Natural killer cell treated with Interleukin-12 subunit alpha and Interleukin-12 subunit beta and Interleukin-15 and Interleukin-18, amount 100 ng/mL, for 72 hours (primary cell): ENCODE measurements around the gene GADD45G. TPM values are rescaled to one million over a fixed set of nuclear protein-coding genes. Genes with fewer than 3 reads are reported as not detected.

ENCODE experiments used
- ATAC-seq, 2 donors: fragments of 150-1000 bp; cut with Tn5 transposase in 1 of 2; sonication (Bioruptor Pico), chemical (Tn5 transposase) in 1 of 2; 2 replicates each; pipeline ENCODE4 v1.10.0; 2021
- DNase-seq: peaks from one replicate; pipeline ENCODE4 v3.0.0; 2022; ENCODE audit warnings: low spot score
- H3K27ac Mint-ChIP-seq, 2 donors: 1 replicate in 1 of 2; 2 replicates in 1 of 2; pipeline ENCODE4 v1.8.0; 2022; ENCODE audit warnings: mixed read lengths in 2 of 2, mild to moderate bottlenecking in 1 of 2, moderate library complexity in 1 of 2
- H3K27me3 Mint-ChIP-seq, 2 donors: 1 replicate in 1 of 2; 2 replicates in 1 of 2; pipeline ENCODE4 v1.8.0; 2022; ENCODE audit warnings: mixed read lengths in 2 of 2
- H3K36me3 Mint-ChIP-seq: one replicate; pipeline ENCODE4 v1.8.0; 2022; ENCODE audit warnings: mixed read lengths
- H3K4me1 Mint-ChIP-seq, 2 donors: 1 replicate in 1 of 2; 2 replicates in 1 of 2; pipeline ENCODE4 v1.8.0; 2022; ENCODE audit warnings: low read depth in 2 of 2, mixed read lengths in 2 of 2, mild to moderate bottlenecking in 1 of 2
- H3K4me3 Mint-ChIP-seq: one replicate; pipeline ENCODE4 v1.8.0; 2022; ENCODE audit warnings: mixed read lengths
- H3K9me3 Mint-ChIP-seq: 2 replicates; pipeline ENCODE4 v1.8.0; 2022; ENCODE audit warnings: mixed read lengths
- total RNA-seq, 2 donors: library from RNA; stranded (reverse); gene quantifications; one replicate each; pipeline ENCODE4 v1.2.3, GENCODE V29; 2022

GADD45G gene, protein sequence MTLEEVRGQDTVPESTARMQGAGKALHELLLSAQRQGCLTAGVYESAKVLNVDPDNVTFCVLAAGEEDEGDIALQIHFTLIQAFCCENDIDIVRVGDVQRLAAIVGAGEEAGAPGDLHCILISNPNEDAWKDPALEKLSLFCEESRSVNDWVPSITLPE
- total RNA-seq: 10 to 100 TPM; 24.3 to 68.6 TPM

- Mint-ChIP-seq H3K9me3 (no peaks in the 10 kb centered on the region), H3K4me1 (peaks cover 19 to 23% of the 10 kb centered on the region in 2 donors), H3K36me3 (no peaks in the 10 kb centered on the region), H3K27me3 (peaks cover 2 to 26% of the 10 kb centered on the region in 2 donors), H3K27ac (peak within 1 kb of the TSS; percentile 66 to 94), H3K4me3 (peak within 1 kb of the TSS; percentile 88)
- DNase-seq (peak; percentile 95), ATAC-seq (peak; percentile 85 to 88)
Measured at GRCh38 chr9:89604729-89605464, at the start of gene GADD45G. Gene GADD45G (plus strand): TSS chr9:89605012. CDS start chr9:89605122, 110 bp downstream.

- Mint-ChIP-seq H3K4me3 (no peak overlapping the region), H3K36me3 (no peaks in the 10 kb centered on the region), H3K27me3 (no peaks in the 10 kb centered on the region), H3K9me3 (no peaks in the 10 kb centered on the region), H3K4me1 (peaks cover 24 to 39% of the 10 kb centered on the region in 2 donors), H3K27ac (peak overlapping the region; percentile 5 to 77)
- no peak for DNase-seq
- ATAC-seq: no peak
Measured at GRCh38 chr9:89555036-89555415, 49.8 kb upstream of the GADD45G start.

- DNase-seq: no peak
Measured at GRCh38 chr9:89555451-89556375, 49.1 kb upstream of the GADD45G start.

DNA sequence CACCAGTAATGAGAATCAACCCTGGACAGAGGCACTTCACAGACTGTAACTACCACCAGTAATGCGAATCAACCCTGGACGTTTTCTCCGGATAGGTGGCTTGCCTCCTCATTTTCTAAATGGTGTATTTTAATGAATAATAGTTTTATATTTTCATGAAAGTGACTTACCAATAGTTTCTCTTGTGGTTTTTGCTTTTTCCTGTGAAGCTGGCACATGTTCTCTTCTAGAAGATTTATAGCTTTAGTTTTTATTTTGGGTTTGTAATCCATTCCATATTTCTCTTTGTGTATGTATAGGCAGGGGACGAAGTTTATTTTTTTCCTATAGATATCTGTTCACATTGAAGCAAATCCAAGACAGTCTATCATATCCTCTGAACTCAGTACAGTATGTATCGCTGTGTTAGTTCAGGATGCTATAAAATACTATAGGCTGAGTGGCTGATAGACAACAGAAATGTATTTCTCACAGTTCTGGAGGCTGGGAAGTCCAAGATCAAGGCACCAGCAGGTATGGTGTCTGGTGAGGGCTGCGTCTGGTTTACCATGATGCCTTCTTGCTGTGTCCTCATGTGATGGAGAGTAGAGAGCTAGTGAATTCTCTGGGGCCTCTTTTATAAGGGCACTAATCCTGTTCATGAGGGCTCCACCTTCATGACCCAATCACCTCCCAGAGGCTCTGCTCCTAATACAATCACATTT lies 46.5 kb upstream of the GADD45G start:
- Mint-ChIP-seq H3K4me1 (peaks cover 20 to 33% of the 10 kb centered on the region in 2 donors), H3K4me3 (no peak overlapping the region), H3K36me3 (no peaks in the 10 kb centered on the region), H3K9me3 (no peaks in the 10 kb centered on the region), H3K27me3 (peaks cover 0 to 4% of the 10 kb centered on the region in 2 donors), H3K27ac (peak overlapping the region; percentile 20 to 45)
- ATAC-seq (no peak), DNase-seq (no peak)

More at GRCh38 chr9:89555451-89556375, 49.1 kb upstream of the GADD45G start:
- Mint-ChIP-seq H3K27ac (peak overlapping the region; percentile 77 to 84), H3K4me1 (peaks cover 20 to 33% of the 10 kb centered on the region in 2 donors), H3K36me3 (no peaks in the 10 kb centered on the region), H3K4me3 (peak overlapping the region; percentile 85), H3K9me3 (no peaks in the 10 kb centered on the region), H3K27me3 (no peaks in the 10 kb centered on the region)
- peak; percentile 58 to 71 for ATAC-seq

GRCh38 chr9:89558948-89559347 lies 45.9 kb upstream of the GADD45G start:
- DNase-seq (no peak), ATAC-seq (no peak)
- peak overlapping the region; percentile 18 to 20 for H3K27ac Mint-ChIP-seq
- no peak overlapping the region for H3K4me3 Mint-ChIP-seq
- peaks cover 0 to 4% of the 10 kb centered on the region in 2 donors for H3K27me3 Mint-ChIP-seq
- no peaks in the 10 kb centered on the region for H3K36me3 Mint-ChIP-seq
- peaks cover 20 to 33% of the 10 kb centered on the region in 2 donors for H3K4me1 Mint-ChIP-seq
- H3K9me3 Mint-ChIP-seq: no peaks in the 10 kb centered on the region

GRCh38 chr9:89562186-89562814 lies 42.5 kb upstream of the GADD45G start:
- no peak for ATAC-seq
- H3K9me3 Mint-ChIP-seq: no peaks in the 10 kb centered on the region
- peaks cover 8 to 12% of the 10 kb centered on the region in 2 donors for H3K4me1 Mint-ChIP-seq
- no peak overlapping the region for H3K4me3 Mint-ChIP-seq
- H3K27ac Mint-ChIP-seq: no peak overlapping the region
- H3K36me3 Mint-ChIP-seq: no peaks in the 10 kb centered on the region
- no peak for DNase-seq
- H3K27me3 Mint-ChIP-seq: peaks cover 0 to 4% of the 10 kb centered on the region in 2 donors

DNA sequence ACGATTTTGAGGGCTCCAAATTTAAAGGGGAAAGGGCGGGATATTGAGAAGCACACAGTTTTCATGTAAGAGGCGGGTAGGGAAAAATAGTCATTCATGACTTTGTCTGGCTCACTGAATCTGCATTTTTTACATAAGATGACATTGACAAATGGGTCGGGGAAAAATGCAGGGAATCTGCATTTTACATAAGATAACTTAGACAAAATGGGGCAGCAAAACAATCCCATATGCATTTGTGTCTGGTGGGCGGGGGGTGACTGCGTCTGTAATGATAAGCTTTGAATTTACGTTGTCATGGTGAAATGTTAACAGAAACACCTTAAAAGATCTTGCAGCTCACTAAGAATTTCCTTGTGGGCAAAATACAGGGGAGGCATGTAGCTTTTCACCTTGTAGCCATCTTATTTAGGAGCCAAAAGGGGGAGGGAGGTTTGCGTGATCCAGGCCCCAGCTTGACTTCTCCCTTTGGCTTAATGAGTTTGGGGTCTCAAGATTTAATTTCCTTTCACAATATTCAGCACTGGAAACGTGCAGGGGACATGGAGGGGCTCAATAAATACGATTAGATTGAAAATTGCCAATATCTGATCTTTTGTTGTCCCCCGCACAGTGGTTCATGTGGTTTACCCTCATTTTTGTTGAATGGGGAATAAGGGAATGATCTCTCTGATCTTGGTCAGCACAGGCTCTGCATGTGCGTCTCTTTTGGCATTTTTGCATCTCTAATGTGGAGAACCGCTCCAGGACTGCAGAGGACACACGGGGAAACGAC lies 41.1 kb upstream of the GADD45G start:
- no peaks in the 10 kb centered on the region for H3K9me3 Mint-ChIP-seq
- peaks cover 0 to 4% of the 10 kb centered on the region in 2 donors for H3K27me3 Mint-ChIP-seq
- no peak overlapping the region for H3K27ac Mint-ChIP-seq
- H3K4me3 Mint-ChIP-seq: no peak overlapping the region
- no peak for DNase-seq
- H3K36me3 Mint-ChIP-seq: no peaks in the 10 kb centered on the region
- no peaks in the 10 kb centered on the region for H3K4me1 Mint-ChIP-seq
- ATAC-seq: no peak

DNA sequence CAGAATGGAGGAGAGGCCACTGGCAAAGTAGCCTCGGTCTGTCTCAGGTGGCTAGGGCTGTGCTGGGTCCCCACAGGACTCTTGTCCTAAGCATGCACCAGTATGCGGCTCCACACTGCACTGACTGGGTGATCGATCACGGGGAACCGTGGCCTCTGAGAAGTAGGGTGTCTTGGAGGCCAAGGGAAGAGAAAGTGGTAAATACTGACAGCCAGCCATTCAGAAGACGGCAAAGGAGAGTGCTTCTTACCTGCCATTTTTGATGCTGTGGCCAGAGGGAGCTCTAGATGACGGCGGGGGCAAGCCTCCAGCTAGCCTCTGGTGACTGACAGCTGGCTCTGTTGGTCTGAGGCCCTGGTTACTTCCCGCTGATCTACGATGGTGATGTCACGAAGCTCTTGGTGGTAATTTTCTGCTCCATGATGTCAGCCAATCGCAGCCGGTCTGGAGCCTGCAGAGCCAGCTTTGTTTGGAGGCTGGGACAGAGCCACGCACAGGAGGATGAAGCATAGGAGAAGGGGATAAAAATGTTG lies 40.4 kb upstream of the GADD45G start:
- Mint-ChIP-seq H3K9me3 (no peaks in the 10 kb centered on the region), H3K27ac (no peak overlapping the region), H3K4me3 (no peak overlapping the region), H3K4me1 (no peaks in the 10 kb centered on the region), H3K36me3 (no peaks in the 10 kb centered on the region), H3K27me3 (peaks cover 0 to 4% of the 10 kb centered on the region in 2 donors)
- ATAC-seq: peak in 1 of 2 donors; percentile 27
- no peak for DNase-seq

DNA sequence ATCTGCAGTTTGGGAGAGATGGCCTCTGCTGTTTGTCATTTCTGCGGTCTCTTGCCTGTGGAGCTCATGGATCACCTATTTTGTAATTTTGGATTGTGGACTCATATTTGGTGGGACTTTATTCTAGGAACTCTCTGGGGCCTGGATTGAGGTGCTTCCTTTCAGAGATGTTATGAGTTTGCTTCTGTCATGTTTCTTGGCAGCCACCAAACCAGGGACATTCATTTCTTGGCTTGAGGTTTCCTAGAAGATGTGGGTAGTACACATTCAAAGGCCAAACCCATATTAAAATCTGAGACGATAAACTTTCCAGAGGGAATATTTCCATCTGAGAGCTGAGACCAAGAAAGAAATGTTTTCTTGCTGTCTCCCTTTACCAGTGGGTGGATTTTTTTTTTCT lies 37.2 kb upstream of the GADD45G start:
- H3K4me1 Mint-ChIP-seq: no peaks in the 10 kb centered on the region
- no peak overlapping the region for H3K4me3 Mint-ChIP-seq
- H3K9me3 Mint-ChIP-seq: no peaks in the 10 kb centered on the region
- ATAC-seq (no peak), DNase-seq (no peak)
- peaks cover 9 to 13% of the 10 kb centered on the region in 2 donors for H3K27me3 Mint-ChIP-seq
- H3K36me3 Mint-ChIP-seq: no peaks in the 10 kb centered on the region
- H3K27ac Mint-ChIP-seq: no peak overlapping the region

- Mint-ChIP-seq H3K4me3 (no peak overlapping the region), H3K9me3 (no peaks in the 10 kb centered on the region), H3K36me3 (no peaks in the 10 kb centered on the region), H3K27ac (peak overlapping the region in 1 of 2 donors; percentile 34), H3K4me1 (peaks cover 5% of the 10 kb centered on the region in 2 donors), H3K27me3 (peaks cover 9 to 15% of the 10 kb centered on the region in 2 donors)
- ATAC-seq: no peak
- no peak for DNase-seq
Measured at GRCh38 chr9:89574309-89574708, 30.5 kb upstream of the GADD45G start.

GRCh38 chr9:89576404-89576839 lies 28.4 kb upstream of the GADD45G start:
- peaks cover 7 to 15% of the 10 kb centered on the region in 2 donors for H3K27me3 Mint-ChIP-seq
- DNase-seq: no peak
- no peaks in the 10 kb centered on the region for H3K9me3 Mint-ChIP-seq
- H3K36me3 Mint-ChIP-seq: no peaks in the 10 kb centered on the region
- no peak overlapping the region for H3K27ac Mint-ChIP-seq
- peaks cover 20 to 23% of the 10 kb centered on the region in 2 donors for H3K4me1 Mint-ChIP-seq
- H3K4me3 Mint-ChIP-seq: no peak overlapping the region
- ATAC-seq: no peak

DNA sequence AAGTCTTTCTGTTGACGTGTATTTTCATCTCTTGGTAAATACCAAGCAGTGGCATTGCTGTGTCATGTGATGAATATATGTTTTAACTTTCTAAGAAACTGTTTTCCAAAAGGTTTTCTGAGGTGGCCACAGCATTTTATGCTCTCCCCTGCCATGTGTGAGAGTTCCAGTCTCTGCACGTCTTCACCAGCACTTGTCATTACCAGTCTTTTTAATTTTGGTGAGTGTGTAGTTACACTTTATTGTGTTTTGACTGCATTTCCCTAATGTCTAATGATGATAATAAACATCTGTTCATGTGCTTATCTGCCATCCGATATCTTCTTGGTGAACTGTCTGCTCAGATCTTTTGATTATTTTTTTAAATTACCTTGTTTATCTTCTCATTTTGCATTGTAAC lies 27.4 kb upstream of the GADD45G start:
- Mint-ChIP-seq H3K4me3 (no peak overlapping the region), H3K36me3 (no peaks in the 10 kb centered on the region), H3K27me3 (peaks cover 0 to 6% of the 10 kb centered on the region in 2 donors), H3K4me1 (peaks cover 20 to 23% of the 10 kb centered on the region in 2 donors), H3K9me3 (no peaks in the 10 kb centered on the region), H3K27ac (no peak overlapping the region)
- DNase-seq: no peak
- ATAC-seq: no peak
